GM21786 (cell line): Measurements from ENCODE around the gene GSG1L.

Experiments
- ATAC-seq: cut with Tn5 transposase; IDR thresholded peaks from one replicate; pipeline ENCODE4 v1.9.1; 2021; ENCODE audit not compliant: unreplicated experiment

The GSG1L gene

DNA sequence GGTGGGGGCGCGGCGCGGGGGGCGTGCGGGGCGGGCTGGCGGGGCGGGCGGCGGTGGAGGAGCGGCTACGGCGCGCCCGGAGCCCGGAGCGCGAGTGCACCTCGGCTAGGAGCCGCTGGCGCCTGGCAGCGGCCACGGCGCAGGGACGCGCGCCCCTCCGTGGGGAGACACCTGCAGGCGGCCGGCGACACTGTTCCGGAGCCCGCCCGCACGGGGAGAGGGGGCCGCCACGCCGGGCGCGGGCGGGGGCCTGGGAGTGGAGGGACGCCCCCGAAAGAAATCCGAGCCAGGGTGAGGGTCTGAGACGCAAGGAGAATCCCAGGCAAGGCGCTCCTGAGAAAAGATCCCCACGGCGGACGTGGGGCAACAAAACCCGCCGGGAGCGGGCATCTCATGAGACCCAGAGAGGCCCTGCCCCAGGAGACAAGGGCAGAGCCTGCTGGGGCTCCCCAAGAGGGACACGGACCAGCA is at the start of gene GSG1L:
Gene GSG1L (minus strand): TSS at position 124 of the 471 bp plus-strand sequence. CDS start 290 bp downstream, outside the sequence.
- no peak for ATAC-seq

DNA sequence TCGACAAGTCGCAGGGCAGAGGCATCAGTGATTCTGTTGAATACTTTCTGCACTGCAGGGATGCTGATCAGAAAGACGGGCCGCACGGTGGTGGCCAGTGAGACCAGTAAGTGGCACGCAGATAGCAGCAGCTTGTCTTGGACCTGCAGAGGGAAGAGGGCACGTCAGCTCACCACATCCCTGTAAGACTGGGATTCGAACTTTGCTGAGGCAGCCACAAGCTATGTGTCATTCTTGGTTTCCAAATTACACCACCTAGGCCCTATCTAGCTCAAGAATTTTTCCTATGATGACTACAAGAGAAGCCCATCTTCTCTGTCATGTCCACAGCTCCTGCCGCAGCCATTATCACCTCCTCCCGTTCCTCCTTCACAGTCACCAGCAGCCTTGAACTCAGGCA is 49.4 kb upstream of the GSG1L start:
- no peak for ATAC-seq

- ATAC-seq: no peak
Observed at GRCh38 chr16:28110977-28111376, 47.5 kb upstream of the GSG1L start.

- no peak for ATAC-seq
Observed at GRCh38 chr16:28110479-28110878, 47.0 kb upstream of the GSG1L start.

DNA sequence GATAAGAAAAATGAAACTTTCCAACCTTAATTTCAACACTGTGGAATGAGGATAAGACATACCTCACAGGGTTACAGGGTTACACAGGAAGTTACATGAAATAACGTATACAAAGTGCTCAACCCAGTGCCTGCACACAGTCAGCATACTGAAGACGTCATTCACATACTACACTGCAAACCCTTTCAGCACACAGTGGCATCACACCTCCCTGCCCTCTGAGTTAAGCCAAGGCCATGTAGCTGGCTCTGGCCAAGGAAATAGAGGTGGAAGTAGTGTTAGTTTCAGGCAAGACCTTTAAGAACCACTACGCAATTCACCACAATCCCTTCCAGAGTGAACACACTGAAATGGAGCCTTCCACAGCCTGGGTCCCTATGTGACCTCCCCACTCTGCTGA is 46.6 kb upstream of the GSG1L start:
- ATAC-seq: no peak

DNA sequence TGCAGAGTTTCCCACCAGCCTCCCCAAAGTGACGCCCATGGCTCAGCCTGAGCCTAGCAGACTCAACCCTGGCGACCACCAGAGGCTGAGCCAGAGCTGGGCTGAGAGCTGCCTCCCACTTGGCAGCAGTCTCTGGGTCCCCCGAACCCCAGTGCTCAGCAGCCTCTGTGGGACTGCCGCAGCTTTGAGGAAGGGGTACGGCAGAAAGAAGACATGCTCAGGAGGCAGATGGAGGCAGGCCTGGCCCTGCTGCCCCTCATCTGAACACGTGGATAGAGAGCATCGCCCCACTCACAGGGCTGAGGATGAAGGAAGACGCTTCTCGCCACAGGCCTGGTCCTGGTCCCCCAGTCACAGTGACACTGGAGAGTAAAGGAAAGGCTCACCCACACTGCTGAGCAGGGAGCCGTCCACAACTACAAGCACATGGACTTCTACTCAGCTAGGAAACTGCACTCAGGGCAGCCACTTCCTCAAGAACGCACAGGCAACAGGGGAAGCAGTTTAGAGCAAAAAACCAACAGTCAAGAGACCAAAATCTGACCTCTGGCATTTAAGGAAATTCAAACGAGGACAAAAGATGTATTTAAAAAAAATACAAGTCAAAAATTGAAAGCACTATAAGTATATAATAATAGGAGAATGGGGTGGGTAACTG is 45.2 kb upstream of the GSG1L start:
- no peak for ATAC-seq

GRCh38 chr16:28107232-28107631 is 43.7 kb upstream of the GSG1L start:
- no peak for ATAC-seq

DNA sequence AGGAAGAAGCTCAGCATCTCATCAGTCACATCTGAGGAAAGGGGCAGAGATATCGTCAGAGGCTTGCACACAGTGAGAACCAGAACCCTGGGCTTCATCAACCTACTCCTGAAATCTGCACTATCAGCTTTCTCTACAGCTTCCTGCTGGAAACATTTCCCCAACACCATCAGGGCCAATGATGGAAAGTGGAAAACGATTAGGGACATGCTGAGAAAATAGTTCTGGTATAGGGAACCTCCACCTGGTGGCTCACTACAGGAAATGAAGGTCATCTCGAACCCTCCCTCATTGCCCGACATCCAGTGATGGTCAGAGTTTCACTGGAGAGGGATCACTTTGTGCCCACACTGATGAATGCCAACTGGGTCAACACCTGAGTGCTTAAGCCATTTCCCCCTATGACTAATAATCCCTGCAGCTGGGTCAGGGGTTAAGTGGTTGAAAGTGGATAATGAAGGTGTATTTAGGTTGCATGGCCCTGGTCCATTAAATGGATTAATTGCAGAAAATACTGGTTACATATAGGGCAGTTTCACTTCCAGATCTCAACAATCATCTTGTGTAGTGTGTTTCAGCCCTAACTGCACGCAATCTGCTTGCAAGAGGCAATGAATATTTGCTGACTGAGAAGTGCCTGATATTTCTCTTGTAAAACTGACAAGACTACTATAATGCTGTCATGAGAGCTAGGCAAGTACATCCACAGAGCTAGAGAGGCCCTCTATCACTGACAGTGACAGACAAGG is 43.1 kb upstream of the GSG1L start:
- ATAC-seq: no peak

GRCh38 chr16:28105954-28106353 is 42.4 kb upstream of the GSG1L start:
- no peak for ATAC-seq

GRCh38 chr16:28105297-28105696 is 41.8 kb upstream of the GSG1L start:
- ATAC-seq: no peak

GRCh38 chr16:28104404-28104803 is 40.9 kb upstream of the GSG1L start:
- ATAC-seq: no peak

DNA sequence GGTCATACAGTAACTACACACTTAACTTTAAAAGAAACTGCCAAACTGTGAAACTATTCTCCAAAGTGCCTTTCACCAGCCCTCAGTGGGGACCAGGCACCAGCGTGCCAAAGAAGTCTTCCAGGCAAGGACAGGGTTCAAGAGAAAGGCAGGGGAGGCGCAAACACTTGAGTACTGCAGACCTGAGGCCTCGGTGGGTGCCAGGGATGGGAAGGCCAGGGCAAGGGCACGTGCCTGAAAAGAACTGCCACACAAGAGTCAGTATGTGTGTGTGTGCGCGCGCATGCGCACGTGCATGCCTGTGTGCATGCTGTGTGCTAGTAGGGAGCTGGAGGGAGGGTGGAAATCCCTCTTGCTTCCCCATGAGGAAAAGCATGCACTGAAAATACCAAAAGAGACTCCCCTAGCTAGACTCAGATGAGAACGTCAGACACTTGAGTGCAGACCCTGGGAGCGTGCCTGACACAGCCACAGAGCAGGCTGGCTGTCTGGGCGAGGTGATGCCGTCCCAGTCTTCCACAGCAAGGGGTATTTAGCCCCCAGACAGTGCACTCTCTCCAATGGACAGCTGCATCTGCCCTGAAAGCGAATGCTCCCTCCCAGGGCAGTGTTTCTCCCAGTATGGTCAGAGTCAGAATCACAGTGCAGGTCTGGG is 40.1 kb upstream of the GSG1L start:
- ATAC-seq: no peak

DNA sequence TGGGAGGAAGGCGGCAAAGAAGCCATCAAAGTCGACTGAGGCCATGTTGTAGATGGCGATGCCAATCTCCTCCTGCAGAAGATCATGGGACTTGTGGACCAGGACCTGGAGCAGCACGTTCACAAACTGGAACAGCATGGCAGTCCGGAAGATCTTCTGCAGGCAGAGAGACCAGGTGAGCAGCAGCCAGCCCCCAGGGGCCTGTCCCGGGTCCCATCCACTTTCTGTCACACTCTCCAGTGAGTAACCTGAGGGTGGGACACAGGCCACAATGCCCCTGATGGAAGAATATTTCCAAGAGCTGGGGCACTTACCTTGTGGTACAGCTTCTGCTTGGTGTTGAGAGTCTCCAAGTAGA is 38.0 kb upstream of the GSG1L start:
- no peak for ATAC-seq

DNA sequence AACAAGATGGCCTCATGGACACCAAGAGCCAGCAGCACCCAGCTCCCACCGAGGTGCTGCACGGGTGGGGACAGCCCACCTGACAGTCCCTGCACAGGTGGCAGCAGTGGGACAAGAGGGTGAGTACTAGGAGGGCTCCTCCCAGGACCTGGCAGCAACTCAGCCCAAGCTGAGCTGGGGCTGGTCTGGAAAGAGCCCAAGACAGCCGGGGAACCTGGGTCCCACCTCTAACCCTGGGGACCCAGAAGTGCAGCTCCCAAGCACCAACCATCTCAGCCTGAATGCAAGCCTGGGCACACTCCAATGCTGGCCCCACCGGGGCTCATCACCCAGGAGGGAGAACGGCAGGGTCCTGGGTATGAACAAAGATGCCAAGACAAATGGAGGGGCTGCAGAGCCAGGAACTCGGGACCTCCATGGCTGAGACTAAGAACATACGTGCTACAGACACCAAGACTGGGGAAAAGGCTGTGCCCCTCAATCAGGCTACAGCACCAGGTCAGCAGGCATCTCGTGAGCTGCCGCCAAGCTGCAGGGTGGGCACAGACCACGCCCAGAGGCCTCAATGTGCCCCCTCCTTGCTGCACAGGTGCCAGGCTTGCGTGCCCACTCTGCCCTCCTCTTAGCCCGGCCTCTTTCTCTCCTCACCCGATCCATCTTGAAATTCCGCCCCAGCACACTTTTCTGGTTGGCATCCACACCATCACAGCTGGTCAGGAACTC is 37.5 kb upstream of the GSG1L start:
- ATAC-seq: no peak

DNA sequence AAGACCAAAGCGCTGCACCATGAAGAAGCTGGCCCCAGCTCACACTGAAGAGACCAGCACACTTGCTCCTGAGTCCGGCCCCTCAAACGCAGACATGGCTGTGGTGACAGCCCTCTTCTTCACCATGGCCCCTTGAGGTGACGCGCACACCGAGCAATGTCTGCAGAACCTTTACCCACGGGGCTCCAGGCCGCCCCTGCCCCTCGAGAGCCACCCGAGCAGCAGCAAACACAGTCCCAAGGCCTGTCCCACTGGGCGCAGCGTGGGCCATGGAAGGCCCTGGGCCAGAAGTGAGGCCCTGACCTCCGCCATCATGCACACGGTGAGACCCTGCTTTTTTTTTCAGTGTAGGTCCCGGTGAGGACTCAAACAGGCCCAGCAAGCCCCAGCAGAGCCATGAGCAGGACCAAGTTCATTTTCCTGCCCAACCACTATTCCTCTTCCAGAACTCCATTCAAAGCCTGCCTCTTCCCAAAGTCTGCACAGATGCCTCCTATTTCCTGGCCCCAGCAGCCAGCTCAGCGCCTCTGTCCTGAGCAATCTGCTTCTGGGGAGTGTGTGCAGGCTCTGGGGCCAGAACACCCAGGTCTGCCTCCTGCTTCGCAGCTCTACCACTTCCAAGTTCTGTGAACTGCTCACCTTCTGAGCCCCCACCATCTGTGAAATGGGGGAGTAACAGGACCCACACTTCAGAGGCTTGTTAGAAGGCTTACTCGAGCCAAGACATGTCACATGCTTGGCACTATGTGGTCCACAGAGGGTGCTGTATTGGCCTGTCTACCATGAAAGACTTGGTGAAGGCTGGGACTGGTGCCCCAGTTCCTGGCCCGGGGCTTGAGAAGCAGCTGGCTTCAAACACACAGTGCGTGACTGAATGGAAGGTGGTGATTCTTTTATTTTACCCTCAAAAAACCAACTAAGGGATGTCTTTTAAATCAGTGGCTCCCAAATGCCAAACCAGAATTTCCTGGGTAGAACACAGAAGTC is 35.7 kb upstream of the GSG1L start:
- no peak for ATAC-seq

DNA sequence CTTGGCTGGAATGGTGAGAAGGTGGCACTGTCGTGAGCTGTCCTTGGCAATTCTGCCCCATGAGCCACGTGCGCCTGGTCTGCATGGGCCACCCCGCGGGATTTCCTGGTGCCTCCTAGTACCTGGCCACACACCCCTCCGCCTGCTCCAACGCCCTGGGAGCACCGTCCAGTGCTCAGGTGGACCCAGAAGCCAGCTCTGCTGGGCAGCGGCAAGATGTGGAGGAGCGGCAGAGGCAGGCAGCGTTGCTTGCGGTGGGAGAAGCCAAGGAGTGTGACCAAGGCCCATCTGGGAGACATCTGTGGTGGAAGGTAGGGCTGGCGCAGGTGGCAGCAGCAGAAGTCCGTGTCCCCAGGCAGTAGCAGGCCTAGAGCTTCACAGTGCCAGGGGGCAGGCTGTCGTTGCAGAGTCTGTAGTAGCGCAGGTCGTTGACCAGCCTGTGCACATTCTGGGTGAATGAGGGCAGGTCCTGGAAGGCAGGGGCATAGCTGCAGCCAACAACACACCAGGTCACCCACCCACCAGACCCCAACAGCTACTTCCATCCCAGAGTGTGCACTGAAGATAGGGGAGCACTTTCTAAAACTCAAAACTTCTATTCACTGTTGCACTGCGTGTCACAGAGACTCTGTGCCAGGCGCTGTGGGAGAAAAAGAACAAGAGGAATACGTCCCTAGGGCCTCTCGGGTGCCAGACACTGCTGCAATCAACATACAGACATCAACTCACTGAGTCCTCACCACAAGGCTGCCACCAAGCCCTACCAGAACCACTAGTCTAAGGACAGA is 34.9 kb upstream of the GSG1L start:
- ATAC-seq: no peak

GRCh38 chr16:28096983-28097899 is 33.7 kb upstream of the GSG1L start:
- no peak for ATAC-seq

DNA sequence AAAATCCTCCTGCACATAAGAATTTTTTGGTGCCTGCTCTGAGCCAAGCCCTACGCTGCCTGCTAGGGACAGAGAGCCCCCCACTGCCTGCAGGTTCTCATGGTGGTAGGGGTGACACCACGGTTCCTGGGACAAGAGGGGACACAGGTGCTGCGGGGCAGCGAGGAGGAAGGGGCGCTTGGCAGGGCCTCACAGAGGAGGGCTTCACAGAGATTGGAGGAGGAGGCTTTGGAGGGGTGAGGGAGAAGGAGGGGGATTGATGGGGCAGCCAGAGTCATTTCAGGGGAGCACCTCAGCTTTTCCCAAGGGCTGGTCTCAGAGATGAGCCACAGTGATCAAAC is 29.8 kb upstream of the GSG1L start:
- ATAC-seq: no peak
